WTC11 (cell line): Measurements from ENCODE around the gene PCDHGA1. TPM values are rescaled to one million over a fixed set of nuclear protein-coding genes. Genes with fewer than 3 reads are reported as not detected.
A peak's percentile ranks its signal among the peaks of the same experiment; 100 is the strongest.

Source experiments
- ATAC-seq: fragments of 200-7000 bp; cut with Tn5 transposase; 2 replicates; pipeline ENCODE4 v1.10.0; 2021; ENCODE audit warnings: mild to moderate bottlenecking, moderate library complexity
- CTCF ChIA-PET: fragments of 300-600 bp; sonication (Branson Sonifier 250); formaldehyde crosslinking; loops from one replicate; lab custom pipeline; 2021; ENCODE audit warnings: antibody characterized with exemption; lab: Charles Lee
- POLR2A ChIA-PET: fragments of 350-600 bp; sonication (Branson Sonifier 250); formaldehyde crosslinking; loops from one replicate; lab custom pipeline; 2021; ENCODE audit warnings: antibody characterized with exemption; lab: Charles Lee
- DNase-seq: peaks from one replicate; pipeline ENCODE4 v3.0.0; 2021; ENCODE audit warnings: low spot score
- H3K27ac Mint-ChIP-seq: 2 replicates; pipeline ENCODE4 v1.8.0; 2021; ENCODE audit warnings: mixed read lengths
- H3K27me3 Mint-ChIP-seq: 2 replicates; pipeline ENCODE4 v1.8.0; 2021; ENCODE audit warnings: low read depth, mild to moderate bottlenecking, moderate library complexity, mixed read lengths
- H3K36me3 Mint-ChIP-seq: 2 replicates; pipeline ENCODE4 v1.8.0; 2021; ENCODE audit warnings: mixed read lengths
- H3K4me1 Mint-ChIP-seq: 2 replicates; pipeline ENCODE4 v1.8.0; 2022; ENCODE audit warnings: mixed read lengths
- H3K4me3 Mint-ChIP-seq: 2 replicates; pipeline ENCODE4 v1.8.0; 2021; ENCODE audit warnings: mild to moderate bottlenecking, moderate library complexity, mixed read lengths
- H3K9me3 Mint-ChIP-seq: 2 replicates; pipeline ENCODE4 v1.8.0; 2021; ENCODE audit warnings: mixed read lengths
- CBFB ChIP-seq: sonication (generic); formaldehyde crosslinking; IDR thresholded peaks from 2 replicates; pipeline ENCODE4 v1.8.1; 2022; ENCODE audit warnings: mild to moderate bottlenecking, low read depth, missing genetic modification reagents
- CREM ChIP-seq: sonication (generic); formaldehyde crosslinking; IDR thresholded peaks from 2 replicates; pipeline ENCODE4 v1.8.1; 2022; ENCODE audit warnings: mild to moderate bottlenecking, missing genetic modification reagents, moderate library complexity
- EMX1 ChIP-seq: fragments of 250-450 bp; sonication (Bioruptor Pico); IDR thresholded peaks from 2 replicates; pipeline ENCODE4 v1.8.0; 2021; ENCODE audit warnings: mild to moderate bottlenecking
- NFYB ChIP-seq: sonication (generic); formaldehyde crosslinking; conservative IDR thresholded peaks from 2 replicates; pipeline ENCODE4 v1.8.0; 2022; ENCODE audit warnings: low read depth, missing genetic modification reagents
- RORB ChIP-seq: fragments of 250-450 bp; sonication (Bioruptor Pico); IDR thresholded peaks from 2 replicates; pipeline ENCODE4 v1.9.0; 2021; ENCODE audit warnings: mild to moderate bottlenecking
- SP1 ChIP-seq: sonication (generic); formaldehyde crosslinking; conservative IDR thresholded peaks from 2 replicates; pipeline ENCODE4 v1.8.1; 2022; ENCODE audit warnings: missing genetic modification reagents
- TEAD4 ChIP-seq: sonication (generic); formaldehyde crosslinking; IDR thresholded peaks from 2 replicates; pipeline ENCODE4 v1.8.0; 2022; ENCODE audit warnings: mild to moderate bottlenecking, missing genetic modification reagents
- TP53 ChIP-seq: sonication (generic); formaldehyde crosslinking; IDR thresholded peaks from 2 replicates; pipeline ENCODE4 v1.8.1; 2023; ENCODE audit warnings: mild to moderate bottlenecking, missing genetic modification reagents
- ZNF121 ChIP-seq: sonication (generic); formaldehyde crosslinking; IDR thresholded peaks from 2 replicates; pipeline ENCODE4 v1.8.0; 2023; ENCODE audit warnings: missing genetic modification reagents
- ZNF263 ChIP-seq: sonication (generic); formaldehyde crosslinking; IDR thresholded peaks from 2 replicates; pipeline ENCODE4 v1.8.1; 2022; ENCODE audit warnings: low read depth, mild to moderate bottlenecking, moderate library complexity, missing genetic modification reagents
- ZNF396 ChIP-seq: fragments of 250-450 bp; sonication (Bioruptor Pico); IDR thresholded peaks from 2 replicates; pipeline ENCODE4 v1.8.0; 2021; ENCODE audit warnings: mild to moderate bottlenecking, moderate library complexity, borderline replicate concordance
- total RNA-seq: library from RNA; stranded (reverse); gene quantifications from 3 replicates; pipeline ENCODE4 v1.2.3, GENCODE V29; 2021
- TF ChIP-seq, protein P1 (sequence below): sonication (generic); formaldehyde crosslinking; IDR thresholded peaks from 2 replicates; pipeline ENCODE4 v1.8.1; 2023; ENCODE audit warnings: mild to moderate bottlenecking, missing genetic modification reagents, moderate library complexity
- TF ChIP-seq, protein P2 (sequence below): sonication (generic); formaldehyde crosslinking; IDR thresholded peaks from 2 replicates; pipeline ENCODE4 v1.8.0; 2022; ENCODE audit warnings: mild to moderate bottlenecking, missing genetic modification reagents
- TF ChIP-seq, protein P3 (sequence below): sonication (generic); formaldehyde crosslinking; IDR thresholded peaks from 2 replicates; pipeline ENCODE4 v1.8.0; 2022; ENCODE audit warnings: missing genetic modification reagents
- TF ChIP-seq, protein P4 (sequence below): fragments of 250-450 bp; sonication (Bioruptor Pico); IDR thresholded peaks from 2 replicates; pipeline ENCODE4 v1.8.0; 2021; ENCODE audit warnings: mild to moderate bottlenecking
- TF ChIP-seq, protein P5 (sequence below): fragments of 250-450 bp; sonication (Bioruptor Pico); IDR thresholded peaks from 2 replicates; pipeline ENCODE4 v1.9.0; 2021; ENCODE audit warnings: moderate library complexity, mild to moderate bottlenecking, inconsistent platforms, borderline replicate concordance
- TF ChIP-seq, protein P6 (sequence below): sonication (generic); formaldehyde crosslinking; IDR thresholded peaks from 2 replicates; pipeline ENCODE4 v1.8.0; 2022; ENCODE audit warnings: mild to moderate bottlenecking, missing genetic modification reagents
- TF ChIP-seq, protein P7 (sequence below): sonication (generic); formaldehyde crosslinking; IDR thresholded peaks from 2 replicates; pipeline ENCODE4 v1.8.1; 2023; ENCODE audit warnings: mild to moderate bottlenecking, missing genetic modification reagents
- TF ChIP-seq, protein P8 (sequence below): sonication (generic); formaldehyde crosslinking; IDR thresholded peaks from 2 replicates; pipeline ENCODE4 v1.8.1; 2022; ENCODE audit warnings: low read depth, missing genetic modification reagents, borderline replicate concordance

PCDHGA1 gene
- total RNA-seq, 1 experiment from 2014 or later, result 1.5 TPM

DNA sequence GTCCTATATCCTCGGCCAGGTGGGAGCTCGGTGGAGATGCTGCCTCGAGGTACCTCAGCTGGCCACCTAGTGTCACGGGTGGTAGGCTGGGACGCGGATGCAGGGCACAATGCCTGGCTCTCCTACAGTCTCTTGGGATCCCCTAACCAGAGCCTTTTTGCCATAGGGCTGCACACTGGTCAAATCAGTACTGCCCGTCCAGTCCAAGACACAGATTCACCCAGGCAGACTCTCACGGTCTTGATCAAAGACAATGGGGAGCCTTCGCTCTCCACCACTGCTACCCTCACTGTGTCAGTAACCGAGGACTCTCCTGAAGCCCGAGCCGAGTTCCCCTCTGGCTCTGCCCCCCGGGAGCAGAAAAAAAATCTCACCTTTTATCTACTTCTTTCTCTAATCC lies 147.5 kb downstream of the PCDHGA1 start:
- peaks cover 7% of the 10 kb centered on the region for H3K36me3 Mint-ChIP-seq
- peaks cover 43% of the 10 kb centered on the region for H3K4me1 Mint-ChIP-seq
- peak overlapping the region; percentile 50 for H3K4me3 Mint-ChIP-seq
- no peak overlapping the region for H3K27ac Mint-ChIP-seq
- ChIA-PET POLR2A (interaction anchor here (1.3 to 1.4 kb wide), 2 partner anchors 11 to 36 kb away, joined by 6 to 7 read pairs; partner anchors contain the start of gene PCDHGC5), CTCF (interaction anchor here (0.8 to 5.2 kb wide), 48 partner anchors 8 to 463 kb away, joined by 3 to 113 read pairs (median 6); partner anchors contain the start of genes PCDHB11, PCDHB14, PCDHB15 and PCDHB16)
- H3K9me3 Mint-ChIP-seq, result peaks cover 2% of the 10 kb centered on the region; the same call in 1 of the 2 replicates
- DNase-seq, result no peak
- H3K27me3 Mint-ChIP-seq, result peaks cover 28% of the 10 kb centered on the region
- TF ChIP-seq RORB (CRISPR knock-in tag) (no peak), CBFB (CRISPR knock-in tag) (no peak), ZNF263 (CRISPR knock-in tag) (no peak), ZNF121 (CRISPR knock-in tag) (no peak), EMX1 (CRISPR knock-in tag) (no peak), TEAD4 (CRISPR knock-in tag) (no peak)
- TF ChIP-seq, protein P1, sequence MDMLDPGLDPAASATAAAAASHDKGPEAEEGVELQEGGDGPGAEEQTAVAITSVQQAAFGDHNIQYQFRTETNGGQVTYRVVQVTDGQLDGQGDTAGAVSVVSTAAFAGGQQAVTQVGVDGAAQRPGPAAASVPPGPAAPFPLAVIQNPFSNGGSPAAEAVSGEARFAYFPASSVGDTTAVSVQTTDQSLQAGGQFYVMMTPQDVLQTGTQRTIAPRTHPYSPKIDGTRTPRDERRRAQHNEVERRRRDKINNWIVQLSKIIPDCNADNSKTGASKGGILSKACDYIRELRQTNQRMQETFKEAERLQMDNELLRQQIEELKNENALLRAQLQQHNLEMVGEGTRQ (CRISPR knock-in tag), result no peak
- TF ChIP-seq, protein P2, sequence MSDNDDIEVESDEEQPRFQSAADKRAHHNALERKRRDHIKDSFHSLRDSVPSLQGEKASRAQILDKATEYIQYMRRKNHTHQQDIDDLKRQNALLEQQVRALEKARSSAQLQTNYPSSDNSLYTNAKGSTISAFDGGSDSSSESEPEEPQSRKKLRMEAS (CRISPR knock-in tag), result no peak
- TF ChIP-seq, protein P3, sequence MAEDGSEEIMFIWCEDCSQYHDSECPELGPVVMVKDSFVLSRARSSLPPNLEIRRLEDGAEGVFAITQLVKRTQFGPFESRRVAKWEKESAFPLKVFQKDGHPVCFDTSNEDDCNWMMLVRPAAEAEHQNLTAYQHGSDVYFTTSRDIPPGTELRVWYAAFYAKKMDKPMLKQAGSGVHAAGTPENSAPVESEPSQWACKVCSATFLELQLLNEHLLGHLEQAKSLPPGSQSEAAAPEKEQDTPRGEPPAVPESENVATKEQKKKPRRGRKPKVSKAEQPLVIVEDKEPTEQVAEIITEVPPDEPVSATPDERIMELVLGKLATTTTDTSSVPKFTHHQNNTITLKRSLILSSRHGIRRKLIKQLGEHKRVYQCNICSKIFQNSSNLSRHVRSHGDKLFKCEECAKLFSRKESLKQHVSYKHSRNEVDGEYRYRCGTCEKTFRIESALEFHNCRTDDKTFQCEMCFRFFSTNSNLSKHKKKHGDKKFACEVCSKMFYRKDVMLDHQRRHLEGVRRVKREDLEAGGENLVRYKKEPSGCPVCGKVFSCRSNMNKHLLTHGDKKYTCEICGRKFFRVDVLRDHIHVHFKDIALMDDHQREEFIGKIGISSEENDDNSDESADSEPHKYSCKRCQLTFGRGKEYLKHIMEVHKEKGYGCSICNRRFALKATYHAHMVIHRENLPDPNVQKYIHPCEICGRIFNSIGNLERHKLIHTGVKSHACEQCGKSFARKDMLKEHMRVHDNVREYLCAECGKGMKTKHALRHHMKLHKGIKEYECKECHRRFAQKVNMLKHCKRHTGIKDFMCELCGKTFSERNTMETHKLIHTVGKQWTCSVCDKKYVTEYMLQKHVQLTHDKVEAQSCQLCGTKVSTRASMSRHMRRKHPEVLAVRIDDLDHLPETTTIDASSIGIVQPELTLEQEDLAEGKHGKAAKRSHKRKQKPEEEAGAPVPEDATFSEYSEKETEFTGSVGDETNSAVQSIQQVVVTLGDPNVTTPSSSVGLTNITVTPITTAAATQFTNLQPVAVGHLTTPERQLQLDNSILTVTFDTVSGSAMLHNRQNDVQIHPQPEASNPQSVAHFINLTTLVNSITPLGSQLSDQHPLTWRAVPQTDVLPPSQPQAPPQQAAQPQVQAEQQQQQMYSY (CRISPR knock-in tag), result no peak
- TF ChIP-seq, protein P4, sequence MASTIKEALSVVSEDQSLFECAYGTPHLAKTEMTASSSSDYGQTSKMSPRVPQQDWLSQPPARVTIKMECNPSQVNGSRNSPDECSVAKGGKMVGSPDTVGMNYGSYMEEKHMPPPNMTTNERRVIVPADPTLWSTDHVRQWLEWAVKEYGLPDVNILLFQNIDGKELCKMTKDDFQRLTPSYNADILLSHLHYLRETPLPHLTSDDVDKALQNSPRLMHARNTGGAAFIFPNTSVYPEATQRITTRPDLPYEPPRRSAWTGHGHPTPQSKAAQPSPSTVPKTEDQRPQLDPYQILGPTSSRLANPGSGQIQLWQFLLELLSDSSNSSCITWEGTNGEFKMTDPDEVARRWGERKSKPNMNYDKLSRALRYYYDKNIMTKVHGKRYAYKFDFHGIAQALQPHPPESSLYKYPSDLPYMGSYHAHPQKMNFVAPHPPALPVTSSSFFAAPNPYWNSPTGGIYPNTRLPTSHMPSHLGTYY (CRISPR knock-in tag), result no peak
- TF ChIP-seq, protein P5, sequence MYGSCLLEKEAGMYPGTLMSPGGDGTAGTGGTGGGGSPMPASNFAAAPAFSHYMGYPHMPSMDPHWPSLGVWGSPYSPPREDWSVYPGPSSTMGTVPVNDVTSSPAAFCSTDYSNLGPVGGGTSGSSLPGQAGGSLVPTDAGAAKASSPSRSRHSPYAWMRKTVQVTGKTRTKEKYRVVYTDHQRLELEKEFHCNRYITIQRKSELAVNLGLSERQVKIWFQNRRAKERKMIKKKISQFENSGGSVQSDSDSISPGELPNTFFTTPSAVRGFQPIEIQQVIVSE (CRISPR knock-in tag), result no peak
- TF ChIP-seq, protein P6, sequence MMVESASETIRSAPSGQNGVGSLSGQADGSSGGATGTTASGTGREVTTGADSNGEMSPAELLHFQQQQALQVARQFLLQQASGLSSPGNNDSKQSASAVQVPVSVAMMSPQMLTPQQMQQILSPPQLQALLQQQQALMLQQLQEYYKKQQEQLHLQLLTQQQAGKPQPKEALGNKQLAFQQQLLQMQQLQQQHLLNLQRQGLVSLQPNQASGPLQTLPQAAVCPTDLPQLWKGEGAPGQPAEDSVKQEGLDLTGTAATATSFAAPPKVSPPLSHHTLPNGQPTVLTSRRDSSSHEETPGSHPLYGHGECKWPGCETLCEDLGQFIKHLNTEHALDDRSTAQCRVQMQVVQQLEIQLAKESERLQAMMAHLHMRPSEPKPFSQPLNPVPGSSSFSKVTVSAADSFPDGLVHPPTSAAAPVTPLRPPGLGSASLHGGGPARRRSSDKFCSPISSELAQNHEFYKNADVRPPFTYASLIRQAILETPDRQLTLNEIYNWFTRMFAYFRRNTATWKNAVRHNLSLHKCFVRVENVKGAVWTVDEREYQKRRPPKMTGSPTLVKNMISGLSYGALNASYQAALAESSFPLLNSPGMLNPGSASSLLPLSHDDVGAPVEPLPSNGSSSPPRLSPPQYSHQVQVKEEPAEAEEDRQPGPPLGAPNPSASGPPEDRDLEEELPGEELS (CRISPR knock-in tag), result no peak
- no peak for ATAC-seq

DNA sequence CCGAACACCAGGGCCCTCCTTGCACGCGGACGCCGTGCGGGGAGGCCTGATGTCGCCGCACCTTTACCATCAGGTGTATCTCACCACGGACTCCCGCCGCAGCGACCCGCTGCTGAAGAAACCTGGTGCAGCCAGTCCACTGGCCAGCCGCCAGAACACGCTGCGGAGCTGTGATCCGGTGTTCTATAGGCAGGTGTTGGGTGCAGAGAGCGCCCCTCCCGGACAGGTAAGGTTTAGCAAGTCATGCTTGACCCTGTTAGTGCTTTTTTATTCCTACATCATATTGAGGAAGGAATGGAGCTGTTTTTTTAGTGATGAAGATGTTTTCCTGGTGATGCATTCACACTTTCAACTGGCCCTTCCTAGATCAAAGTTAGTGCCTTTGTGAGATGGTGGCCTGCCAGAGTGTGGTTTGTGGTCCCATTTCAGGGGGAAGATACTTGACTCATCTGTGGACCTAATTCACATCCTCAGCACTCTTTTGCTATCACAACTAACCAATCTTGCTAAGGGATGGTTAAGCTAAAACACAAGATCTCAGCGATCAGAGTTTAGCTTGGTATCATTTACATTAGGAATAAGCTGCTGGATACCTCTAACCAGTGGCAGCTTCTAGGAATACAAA lies 148.1 kb downstream of the PCDHGA1 start:
- POLR2A ChIA-PET, result interaction anchor here (1.3 to 1.4 kb wide), 2 partner anchors 10 to 35 kb away, joined by 6 to 7 read pairs; partner anchors contain the start of gene PCDHGC5
- Mint-ChIP-seq H3K27ac (no peak overlapping the region), H3K36me3 (peaks cover 7% of the 10 kb centered on the region), H3K9me3 (peaks cover 2% of the 10 kb centered on the region; the same call in 1 of the 2 replicates), H3K27me3 (peaks cover 28% of the 10 kb centered on the region), H3K4me3 (peak overlapping the region; percentile 50), H3K4me1 (peaks cover 48% of the 10 kb centered on the region)
- peak; percentile 65 for ATAC-seq
- CTCF ChIA-PET, result interaction anchor here (0.5 to 5.2 kb wide), 51 partner anchors 9 to 462 kb away, joined by 3 to 113 read pairs (median 6); partner anchors contain the start of genes PCDHB11, PCDHB14, PCDHB15 and PCDHB16
- peak; percentile 90 for DNase-seq
- no peak for TF ChIP-seq ZNF396
- TF ChIP-seq, protein P2 (CRISPR knock-in tag), result peak; percentile 66; the same call in 1 of the 2 replicates
- TF ChIP-seq SP1 (CRISPR knock-in tag), result no peak
- TF ChIP-seq NFYB (CRISPR knock-in tag), result no peak
- TF ChIP-seq, protein P7, sequence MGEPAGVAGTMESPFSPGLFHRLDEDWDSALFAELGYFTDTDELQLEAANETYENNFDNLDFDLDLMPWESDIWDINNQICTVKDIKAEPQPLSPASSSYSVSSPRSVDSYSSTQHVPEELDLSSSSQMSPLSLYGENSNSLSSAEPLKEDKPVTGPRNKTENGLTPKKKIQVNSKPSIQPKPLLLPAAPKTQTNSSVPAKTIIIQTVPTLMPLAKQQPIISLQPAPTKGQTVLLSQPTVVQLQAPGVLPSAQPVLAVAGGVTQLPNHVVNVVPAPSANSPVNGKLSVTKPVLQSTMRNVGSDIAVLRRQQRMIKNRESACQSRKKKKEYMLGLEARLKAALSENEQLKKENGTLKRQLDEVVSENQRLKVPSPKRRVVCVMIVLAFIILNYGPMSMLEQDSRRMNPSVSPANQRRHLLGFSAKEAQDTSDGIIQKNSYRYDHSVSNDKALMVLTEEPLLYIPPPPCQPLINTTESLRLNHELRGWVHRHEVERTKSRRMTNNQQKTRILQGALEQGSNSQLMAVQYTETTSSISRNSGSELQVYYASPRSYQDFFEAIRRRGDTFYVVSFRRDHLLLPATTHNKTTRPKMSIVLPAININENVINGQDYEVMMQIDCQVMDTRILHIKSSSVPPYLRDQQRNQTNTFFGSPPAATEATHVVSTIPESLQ (CRISPR knock-in tag), result no peak
- no peak for TF ChIP-seq TP53
- TF ChIP-seq, protein P8, sequence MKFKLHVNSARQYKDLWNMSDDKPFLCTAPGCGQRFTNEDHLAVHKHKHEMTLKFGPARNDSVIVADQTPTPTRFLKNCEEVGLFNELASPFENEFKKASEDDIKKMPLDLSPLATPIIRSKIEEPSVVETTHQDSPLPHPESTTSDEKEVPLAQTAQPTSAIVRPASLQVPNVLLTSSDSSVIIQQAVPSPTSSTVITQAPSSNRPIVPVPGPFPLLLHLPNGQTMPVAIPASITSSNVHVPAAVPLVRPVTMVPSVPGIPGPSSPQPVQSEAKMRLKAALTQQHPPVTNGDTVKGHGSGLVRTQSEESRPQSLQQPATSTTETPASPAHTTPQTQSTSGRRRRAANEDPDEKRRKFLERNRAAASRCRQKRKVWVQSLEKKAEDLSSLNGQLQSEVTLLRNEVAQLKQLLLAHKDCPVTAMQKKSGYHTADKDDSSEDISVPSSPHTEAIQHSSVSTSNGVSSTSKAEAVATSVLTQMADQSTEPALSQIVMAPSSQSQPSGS (CRISPR knock-in tag), result no peak
- no peak for TF ChIP-seq CREM (CRISPR knock-in tag)
- no peak for TF ChIP-seq ZNF121 (CRISPR knock-in tag)
- TF ChIP-seq, protein P1 (CRISPR knock-in tag), result no peak
